NCI-H2196 (cell line): ENCODE results near the gene RUNX1.
"Not testable (repeated sequence)": the region's sequence is repeated elsewhere in the genome, so short reads cannot be mapped to it uniquely, and the experiment has no call there.

Experiments used
- DNase-seq: peaks from one replicate; lab custom pipeline; 2025; ENCODE audit not compliant: unreplicated experiment; lab: John Stamatoyannopoulos, UW

Gene RUNX1

DNA sequence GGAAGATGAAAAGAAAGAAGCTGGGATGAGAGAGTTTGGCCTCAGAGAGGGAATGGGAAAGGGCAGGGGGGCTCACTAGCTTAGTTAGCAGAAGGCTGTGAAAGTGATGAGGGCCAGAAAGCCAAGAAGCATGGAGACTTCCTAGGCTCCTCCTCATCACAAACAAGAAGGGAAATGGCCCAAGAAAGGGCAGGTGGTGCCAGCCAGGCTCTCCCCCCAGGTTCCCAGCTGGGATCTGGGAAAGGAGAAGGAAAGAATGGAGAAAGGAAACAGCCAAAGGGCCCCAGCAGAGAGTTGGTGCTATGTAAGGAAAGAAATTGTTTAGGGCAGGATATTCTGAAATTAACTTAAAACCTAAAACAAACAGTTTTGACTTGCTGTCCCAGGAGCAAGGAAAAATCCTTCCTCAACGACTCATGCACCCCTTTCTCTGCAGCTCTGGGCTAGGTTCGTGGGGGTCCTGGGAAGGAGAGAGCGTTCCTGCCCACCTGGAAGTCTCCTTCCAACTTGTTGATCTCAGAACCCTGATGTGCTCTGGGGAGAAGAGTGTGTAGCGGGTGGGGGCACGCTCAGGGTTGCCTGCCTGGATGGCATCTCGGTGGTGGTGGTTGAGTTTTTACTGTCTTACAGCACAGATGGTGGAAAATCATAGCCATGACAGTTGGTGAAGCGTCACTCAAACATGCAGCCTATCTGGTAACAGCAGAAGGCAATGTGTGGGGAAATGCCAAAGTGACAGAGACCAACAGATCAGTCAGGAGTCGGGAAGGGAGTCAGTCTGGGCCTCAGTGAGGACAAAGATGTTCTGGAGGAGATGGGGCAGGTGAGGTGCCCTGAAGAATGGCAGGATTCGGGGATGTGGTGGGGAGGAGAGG, 233.0 kb downstream of the RUNX1 start:
- DNase-seq = no peak

DNA sequence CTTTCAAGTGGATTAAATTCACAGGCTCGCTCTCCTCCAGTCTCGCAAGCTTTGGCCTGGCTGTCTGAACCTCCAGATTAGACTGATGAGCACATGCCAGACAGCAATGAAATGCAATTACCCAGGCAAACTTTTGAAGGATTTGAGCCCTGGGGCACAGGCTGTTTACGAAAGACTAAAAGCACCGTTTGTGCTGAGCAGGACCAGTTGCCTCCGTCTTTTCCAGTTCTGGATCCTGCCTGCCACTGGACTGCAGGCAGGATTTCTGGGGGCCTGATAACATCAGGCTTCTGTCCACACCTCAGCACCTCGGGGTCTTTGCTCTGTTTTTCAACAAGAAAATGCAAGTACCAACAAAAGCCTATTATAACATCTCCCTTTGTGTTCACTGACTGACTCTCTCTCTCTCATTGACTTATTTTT, 234.6 kb downstream of the RUNX1 start:
- no peak for DNase-seq

DNA sequence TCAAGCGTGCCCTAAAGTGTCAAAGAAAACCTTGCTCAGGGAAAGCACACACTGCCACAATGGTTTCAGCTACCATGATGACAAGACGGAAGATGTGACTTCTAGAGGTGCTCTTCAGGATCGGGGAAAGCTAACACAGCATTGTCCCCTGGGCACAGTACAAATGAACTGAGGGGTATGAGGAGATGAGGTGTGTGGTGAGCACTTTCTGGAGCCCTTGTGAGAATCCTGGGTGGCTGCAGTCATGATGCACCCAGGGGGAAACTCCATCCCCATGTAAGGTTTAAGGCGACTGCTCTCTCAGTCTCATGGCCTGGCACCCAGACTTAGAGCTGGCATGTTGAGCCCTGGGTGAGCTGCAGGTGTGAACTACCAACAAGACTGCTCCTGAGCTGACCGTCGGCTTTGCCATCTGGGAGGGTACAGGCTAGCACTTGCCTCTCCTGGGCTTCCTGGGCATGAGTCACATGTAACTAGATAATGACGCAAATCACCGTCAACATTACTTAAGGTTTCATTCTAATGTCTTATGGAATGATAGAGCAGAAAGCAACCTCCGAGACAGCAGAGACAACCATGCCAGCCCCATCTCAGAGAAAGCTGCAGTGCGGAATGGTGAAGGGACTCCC, 235.7 kb downstream of the RUNX1 start:
- DNase-seq = no peak

DNA sequence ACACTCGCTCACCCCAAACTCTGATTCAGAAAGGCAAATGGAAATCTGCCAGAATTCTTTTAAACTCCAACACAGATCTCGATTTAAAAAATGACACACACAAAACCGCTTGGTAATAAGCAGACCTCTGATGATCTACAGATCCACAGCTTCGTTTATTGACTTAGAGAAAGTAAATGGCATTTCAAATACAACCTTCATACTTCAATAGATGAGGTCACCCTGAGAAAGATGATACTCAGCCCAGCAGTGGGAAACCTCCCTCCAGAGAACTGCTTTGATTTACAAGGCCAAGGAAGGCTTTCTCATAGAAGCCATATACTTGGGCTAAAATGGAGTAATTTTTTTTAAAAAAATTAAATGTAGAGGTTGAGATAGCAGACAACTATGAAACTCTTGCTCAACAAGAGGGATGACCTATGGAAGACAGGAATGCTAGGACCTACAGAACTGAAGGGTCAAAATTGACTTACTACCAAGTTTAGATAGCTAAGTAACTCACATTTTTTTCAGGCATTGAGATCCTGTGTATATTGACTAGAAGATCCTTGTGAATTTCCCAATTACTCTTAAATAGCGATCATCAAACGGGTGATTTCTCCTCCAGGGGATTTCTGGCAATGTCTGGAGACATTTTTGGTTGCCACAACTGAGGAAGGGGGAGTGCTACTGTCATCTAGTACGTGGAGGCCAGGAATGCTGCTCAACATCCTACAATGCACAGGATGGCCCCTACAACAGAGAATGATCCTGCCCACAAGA, 236.4 kb downstream of the RUNX1 start:
- no peak for DNase-seq

DNA sequence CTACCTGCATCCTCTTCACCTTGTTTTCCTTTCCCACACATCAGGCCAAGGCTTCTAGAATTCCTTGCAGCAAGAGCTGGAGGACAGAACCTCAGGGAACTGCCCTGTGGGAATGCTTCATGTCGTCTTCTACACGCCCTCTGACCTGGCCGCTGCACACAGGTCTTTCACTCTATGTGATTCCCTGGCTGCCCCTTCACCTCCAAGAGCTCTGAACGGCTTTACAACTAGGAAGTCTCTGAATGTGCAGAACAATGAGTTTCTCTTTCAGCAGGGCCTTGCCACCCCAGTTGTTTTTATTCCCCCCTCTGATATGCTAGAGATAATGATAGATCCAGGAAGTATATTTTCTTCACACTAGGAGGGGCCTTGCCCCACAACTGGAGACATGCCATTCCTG, 237.7 kb downstream of the RUNX1 start:
- DNase-seq = no peak

DNA sequence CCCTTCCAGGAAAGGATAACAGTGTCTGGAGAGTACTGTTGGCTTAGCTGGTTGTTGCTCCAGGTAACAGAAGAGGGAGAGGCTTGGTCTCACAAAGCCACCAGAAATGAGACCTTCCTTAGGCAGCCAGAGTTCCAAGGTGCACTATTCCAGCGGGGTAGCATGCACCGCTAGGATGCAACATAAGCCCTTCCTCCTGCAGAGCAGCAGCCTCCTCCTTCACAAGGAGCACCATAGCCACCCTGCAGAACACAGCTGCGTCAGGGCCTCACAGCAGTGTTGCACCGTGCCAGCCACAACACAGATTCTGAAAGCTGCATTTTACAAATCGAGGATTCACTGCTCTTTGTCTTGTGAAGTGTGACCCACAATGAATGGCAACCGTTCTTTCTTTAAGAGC, 238.3 kb downstream of the RUNX1 start:
- DNase-seq = no peak

DNA sequence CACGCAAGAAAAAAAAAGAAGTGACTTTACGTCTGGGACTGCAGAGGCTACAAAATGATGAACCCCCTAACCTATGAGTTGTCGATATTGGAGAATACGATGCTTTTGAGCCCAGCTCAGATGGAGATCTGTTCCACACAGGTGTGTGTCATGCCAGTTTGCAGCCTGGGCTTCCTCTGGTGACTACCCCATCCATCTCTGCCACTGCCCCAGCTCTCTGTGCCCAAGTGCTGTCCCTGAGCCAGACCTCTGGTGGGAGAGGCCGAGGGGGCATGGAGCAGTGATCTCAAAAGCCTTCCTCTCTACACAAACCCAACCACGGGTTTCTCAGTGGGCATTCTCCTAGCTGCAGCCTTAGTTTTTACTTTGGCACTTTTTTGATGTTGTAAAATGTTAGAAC, 239.3 kb downstream of the RUNX1 start:
- no peak for DNase-seq

DNA sequence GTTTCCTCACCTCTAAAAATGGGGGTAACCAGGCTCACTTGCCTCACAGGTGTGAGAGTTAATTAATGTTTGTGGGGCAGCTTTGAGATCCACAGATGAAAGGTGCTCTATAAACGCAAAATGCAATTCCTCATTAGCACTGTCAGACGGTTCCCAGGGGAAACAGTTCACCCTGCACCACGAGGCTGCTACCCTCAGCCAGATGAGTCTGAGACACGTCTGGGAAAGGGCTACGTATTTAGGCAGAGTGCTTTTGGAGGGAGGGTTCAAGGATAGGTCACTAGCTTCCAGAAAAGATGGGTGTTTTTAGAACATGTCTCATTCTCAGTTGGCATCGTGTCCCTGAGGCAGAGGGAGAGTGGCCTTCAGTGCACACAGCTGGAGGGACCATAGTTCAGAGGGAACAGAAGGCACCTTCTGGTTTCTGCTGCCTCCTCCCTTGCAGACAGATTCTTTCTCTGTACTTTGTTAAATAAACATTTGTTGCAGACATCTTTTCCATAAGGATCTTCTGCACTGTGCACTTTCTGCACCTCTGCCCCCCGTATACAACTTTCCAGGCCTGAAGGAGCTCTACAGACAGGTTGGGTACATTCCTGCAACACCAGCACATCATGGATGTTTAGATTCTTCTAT, 240.4 kb downstream of the RUNX1 start:
- no peak for DNase-seq

DNA sequence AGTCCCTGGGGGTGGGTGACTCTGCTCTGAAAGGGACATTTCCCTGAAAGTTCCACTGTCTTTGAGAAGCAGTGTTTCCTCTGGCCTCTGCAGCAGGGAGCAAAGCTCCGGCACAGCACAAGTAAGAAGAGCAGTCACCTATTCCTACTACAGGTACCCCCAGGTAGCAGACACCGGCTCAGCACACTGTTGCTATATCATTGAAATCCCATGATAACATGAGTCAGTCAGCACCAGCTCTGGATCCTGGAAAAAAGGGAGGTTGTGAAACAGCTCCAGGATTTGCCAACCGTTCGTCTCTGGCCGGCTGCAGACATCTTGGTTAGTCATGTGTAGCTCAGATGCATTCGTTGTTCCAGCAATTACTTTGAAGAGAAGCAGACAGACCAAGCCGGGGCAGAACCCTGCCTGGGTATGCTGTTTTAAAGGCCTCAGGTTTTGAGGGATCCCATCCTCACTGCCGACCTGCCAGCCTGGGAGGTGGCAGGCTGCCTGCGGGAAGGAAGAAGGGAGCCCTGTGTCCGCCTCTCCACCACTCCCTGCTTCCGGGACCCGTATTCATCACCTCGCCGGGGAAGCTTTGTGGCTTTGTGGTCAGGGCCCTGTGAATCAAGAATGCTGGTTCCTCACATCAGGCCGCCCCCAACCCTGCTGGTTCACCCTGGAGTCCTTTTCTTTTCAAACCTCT, 241.1 kb downstream of the RUNX1 start:
- DNase-seq = no peak

DNA sequence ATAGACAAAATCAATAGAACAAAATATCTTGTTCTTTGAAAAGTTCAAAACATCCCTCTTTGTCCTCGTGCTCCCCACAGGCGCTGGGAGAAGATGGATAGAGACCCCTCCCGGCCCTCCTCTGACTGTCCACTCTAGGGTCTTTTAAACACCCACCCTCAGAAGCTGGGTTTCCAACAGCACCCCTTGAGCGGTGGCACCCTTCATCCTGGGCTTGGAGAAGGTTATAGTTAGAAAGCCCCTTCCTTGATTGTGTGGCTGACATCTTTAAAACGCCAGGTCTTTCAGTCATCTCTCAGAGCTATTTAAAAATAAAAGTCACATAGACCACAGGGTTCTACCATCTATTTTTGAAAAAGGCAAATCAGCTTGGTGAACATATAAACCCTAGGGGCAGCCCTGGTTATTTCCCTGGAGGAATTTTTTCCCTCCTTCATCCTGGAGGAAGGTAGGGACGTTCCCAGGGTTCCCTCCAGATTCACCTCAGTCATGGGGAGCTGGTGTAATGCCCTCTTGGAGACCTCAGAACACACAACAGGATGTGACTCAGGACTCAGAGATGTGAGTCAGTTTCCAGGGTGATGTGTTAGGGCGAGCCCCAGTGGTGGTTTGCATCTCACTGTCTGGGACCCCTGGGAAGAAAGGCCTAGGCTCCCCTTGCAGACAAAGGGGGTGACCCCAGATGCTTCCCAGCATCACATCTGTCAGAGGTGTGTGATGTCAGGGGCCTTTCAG, 241.8 kb downstream of the RUNX1 start:
- no peak for DNase-seq

DNA sequence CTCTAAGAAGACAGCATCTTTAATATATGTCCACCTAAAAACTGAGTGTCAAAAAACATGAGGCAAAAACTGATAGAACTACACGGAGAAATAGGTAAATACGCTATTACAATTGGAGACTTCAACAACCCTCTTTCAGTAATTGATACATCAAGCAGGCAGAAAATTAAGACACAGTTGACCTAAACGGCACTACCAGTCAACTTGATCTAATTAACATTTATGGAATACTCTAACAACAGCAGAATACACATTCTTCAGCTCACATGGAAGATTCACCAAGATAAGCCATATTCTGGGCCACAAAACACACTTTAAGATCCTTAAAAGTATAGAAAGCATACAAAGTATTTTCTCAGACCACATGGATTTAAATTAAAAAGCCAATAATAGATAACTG, 242.7 kb downstream of the RUNX1 start:
- DNase-seq = no peak

DNA sequence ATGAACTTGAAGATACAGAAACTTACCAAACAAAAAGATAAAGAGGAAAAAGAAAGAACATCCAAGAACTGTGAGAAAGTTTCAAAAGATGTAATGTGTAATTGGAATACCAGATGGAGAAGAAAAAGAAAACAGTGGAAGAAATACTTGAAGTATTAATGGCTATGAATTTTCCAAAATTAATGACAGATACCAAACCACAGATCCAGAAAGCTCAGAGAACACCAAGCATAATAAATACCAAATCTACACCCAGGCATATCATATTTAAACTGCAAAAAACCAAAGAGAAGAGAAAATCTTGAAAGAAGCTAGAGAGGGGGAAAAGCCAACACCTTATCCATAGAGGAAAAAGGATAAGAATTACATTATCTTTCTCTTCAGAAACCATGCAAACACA, 243.9 kb downstream of the RUNX1 start:
- no peak for DNase-seq

DNA sequence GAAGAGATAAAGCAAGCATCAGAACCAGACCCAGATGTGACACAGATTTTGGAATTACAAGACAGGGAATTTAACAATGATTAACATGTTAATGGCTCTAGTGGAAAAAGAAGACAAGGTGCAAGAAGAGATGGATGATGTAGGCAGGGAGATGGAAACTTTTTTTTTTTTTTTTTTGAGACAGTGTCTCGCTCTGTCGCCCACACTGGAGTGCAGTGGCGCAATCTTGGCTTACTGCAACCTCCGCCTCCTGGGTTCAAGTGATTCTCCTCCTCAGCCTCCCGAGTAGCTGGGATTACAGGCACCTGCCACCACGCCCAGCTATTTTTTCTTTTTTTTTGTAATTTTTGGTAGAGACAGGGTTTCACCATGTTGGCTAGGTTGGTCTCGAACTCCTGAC, 244.5 kb downstream of the RUNX1 start:
- DNase-seq = not testable (repeated sequence)

DNA sequence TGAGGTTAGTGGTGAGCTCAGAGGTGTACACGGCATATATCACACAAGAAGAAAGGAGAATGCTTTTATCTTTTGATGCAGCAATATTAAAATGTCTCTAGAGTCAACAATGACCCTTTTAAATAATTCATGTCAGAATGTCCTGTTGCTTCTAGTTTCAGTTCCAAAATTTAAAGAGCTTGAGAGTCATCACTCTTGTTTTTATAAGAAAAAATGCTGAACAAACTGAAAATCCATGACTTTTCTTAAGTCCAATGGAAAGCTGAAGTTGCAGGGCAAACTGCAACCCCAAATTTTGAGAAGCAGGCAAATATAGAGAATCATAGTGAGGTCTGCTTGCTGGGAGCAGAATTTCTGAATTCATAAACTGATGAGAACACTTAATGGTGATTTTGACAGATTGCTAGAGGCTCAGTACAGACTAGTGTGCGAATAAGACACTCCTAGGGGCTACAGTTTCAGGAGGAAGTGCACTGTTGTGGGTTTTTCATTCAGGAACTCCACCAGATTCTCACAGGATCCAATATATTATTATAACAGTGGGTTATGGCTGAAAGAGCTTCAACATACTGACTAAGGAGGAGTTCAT, 245.2 kb downstream of the RUNX1 start:
- DNase-seq = no peak

DNA sequence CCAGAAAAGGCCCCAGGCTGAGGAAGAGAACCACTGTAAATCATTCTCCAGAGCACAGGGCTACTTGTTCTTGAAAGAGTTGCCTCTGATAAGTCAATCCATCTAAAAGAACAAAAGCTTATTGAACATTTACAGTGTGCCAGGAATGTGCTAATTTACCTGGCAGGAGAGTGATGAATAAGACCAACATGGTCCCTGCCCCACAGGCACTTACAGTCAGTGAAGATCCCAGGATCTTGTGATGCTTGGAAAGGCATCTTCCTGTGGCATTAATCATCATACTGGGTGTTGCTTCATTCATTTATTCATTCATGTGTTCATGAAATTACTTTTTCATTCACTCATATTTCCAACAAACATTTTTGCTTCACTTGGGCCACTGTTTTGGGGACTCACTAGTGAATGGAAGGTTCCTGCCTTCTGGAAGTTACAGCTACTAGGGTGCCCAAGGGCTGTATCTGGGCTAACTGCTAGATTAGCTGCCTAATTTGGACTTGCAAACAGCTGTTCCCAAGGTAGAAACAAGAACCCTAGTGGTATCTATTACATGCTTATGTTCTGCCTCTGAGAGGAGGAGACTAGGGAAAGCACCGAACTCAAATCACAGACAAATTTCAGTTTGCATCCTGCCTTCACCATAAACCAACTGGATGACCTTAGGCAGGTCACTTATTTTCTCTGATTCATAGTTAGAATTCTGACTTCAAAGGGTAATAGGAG, 246.8 kb downstream of the RUNX1 start:
- DNase-seq = no peak

DNA sequence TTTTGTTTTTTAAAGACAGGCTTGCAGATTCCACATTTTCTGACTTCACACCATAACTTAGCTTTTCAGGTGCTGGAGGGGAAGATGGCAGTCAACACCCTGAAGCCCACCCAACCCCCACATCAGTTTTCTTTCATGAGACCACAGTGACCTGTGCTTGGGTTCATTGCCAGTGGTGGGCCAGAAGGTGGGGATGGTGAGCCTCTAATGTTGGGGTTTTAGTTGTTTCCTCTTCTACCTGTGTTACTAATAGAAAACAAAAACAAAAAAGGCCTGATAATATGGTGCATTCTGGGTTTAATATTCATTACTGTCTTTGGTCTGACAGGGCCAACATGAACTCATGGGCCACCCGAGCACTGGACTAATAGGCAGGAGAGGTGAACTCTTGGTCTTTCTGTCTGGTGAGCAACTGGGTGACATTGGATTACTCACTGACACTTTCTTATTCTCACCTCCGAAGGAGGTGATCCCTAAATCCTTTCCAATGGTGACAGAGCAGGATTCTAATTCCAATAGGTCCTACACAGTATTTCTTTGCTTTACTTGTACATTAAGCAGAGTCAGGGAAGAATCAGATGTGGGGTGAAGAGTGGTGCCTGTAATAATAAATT, 247.5 kb downstream of the RUNX1 start:
- peak; percentile 18 for DNase-seq

DNA sequence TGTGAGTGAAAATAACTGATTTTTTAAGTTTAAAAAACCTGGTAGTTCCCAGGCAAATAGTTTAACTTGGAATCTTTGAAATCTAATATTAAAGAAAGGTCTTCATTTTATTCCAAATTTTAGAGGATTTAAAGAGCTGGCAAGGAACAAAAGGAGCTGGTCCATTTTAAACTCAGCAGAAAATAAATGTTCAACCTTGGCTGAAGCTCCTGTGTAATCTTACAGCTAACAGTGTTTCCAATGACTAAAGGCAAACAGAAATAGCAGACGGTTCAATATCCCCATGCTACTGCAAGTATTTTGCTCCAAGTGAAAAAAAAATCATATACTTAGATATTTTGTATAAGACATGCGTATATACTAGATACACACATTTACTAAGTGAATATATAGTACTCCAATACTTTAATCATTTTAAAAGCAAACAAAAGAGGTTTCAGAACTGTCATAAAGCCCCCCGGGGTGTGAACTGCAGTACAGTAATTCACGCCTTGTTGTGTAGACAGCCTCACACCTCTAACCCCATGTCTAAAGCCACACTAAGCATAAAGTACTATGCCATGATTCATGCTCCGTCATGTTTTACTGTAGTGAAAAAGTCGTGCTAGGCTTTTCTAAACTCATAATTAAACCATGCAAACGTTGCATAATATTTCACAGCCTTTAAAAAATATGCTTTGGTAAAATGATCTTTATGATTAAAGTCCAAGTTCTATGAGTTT, 248.1 kb downstream of the RUNX1 start:
- no peak for DNase-seq

DNA sequence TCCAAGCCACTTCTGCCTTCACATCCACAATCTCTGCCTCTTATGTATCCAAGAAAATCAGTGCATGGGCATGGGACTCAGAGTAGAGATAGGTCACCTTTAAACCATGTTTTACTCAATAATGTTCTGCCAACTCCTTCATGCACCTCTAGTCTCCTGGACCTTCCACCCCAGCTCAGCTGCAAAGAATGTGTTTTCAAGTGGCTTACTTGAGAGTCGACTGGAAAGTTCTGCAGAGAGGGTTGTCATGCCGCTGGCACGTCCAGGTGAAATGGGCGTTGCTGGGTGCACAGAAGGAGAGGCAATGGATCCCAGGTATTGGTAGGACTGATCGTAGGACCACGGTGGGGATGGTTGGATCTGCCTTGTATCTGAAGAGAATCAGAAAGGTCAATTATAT, 250.0 kb downstream of the RUNX1 start:
- no peak for DNase-seq
